Prostate gland (tissue), 2 donors: ENCODE results near the gene NDUFC1.

Source experiments
- POLR2A ChIP-seq: fragments of 450-650 bp; IDR thresholded peaks from one replicate; pipeline ENCODE4 v1.6.1; 2016; ENCODE audit warnings: antibody characterized with exemption, mild to moderate bottlenecking
- POLR2AphosphoS5 ChIP-seq: sonication (generic); formaldehyde crosslinking; IDR thresholded peaks from one replicate; pipeline ENCODE4 v1.6.1; 2017; ENCODE audit warnings: antibody characterized with exemption
- TF ChIP-seq, protein P1 (sequence below), 4 experiments: fragments of 200-600 bp in 2 of 4; fragments of 450-650 bp in 2 of 4; sonication (generic) in 2 of 4; IDR thresholded peaks; 1 replicate in 3 of 4; 2 replicates in 1 of 4; pipeline ENCODE4 v1.5.1; 2016 to 2019; ENCODE audit warnings: antibody characterized with exemption in 4 of 4, mild to moderate bottlenecking in 2 of 4, moderate library complexity in 2 of 4

DNA sequence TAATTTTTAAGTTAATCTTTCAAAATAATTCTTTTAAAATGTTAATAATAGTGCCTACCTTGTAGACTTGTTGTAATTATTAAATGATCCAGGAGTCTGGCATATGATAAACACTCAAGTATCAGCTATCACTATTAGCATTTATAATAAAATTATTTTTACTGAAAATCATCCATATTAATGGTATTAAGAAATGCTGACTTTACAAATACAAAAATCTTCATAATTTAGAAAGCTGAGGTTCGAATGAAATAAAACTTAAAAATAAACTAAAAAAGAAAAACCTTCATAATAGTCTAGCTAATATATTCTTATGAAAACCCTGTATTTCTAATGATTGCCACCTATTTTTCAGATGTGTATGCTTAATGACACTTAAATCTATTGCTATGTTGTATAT, 27.5 kb downstream of the NDUFC1 start:
- TF ChIP-seq, protein P1, sequence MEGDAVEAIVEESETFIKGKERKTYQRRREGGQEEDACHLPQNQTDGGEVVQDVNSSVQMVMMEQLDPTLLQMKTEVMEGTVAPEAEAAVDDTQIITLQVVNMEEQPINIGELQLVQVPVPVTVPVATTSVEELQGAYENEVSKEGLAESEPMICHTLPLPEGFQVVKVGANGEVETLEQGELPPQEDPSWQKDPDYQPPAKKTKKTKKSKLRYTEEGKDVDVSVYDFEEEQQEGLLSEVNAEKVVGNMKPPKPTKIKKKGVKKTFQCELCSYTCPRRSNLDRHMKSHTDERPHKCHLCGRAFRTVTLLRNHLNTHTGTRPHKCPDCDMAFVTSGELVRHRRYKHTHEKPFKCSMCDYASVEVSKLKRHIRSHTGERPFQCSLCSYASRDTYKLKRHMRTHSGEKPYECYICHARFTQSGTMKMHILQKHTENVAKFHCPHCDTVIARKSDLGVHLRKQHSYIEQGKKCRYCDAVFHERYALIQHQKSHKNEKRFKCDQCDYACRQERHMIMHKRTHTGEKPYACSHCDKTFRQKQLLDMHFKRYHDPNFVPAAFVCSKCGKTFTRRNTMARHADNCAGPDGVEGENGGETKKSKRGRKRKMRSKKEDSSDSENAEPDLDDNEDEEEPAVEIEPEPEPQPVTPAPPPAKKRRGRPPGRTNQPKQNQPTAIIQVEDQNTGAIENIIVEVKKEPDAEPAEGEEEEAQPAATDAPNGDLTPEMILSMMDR (IDR thresholded peaks at IDR 0.05), result no peak
- TF ChIP-seq POLR2A, result no peak
- no peak for TF ChIP-seq POLR2AphosphoS5
